GM21619 (cell line): ENCODE measurements around the gene CCDC92B.

Experiments used
- ATAC-seq: cut with Tn5 transposase; IDR thresholded peaks from one replicate; pipeline ENCODE4 v1.9.1; 2021; ENCODE audit not compliant: unreplicated experiment

Gene CCDC92B

GRCh38 chr17:2779545-2779944 lies 30.1 kb upstream of the CCDC92B start:
- no peak for ATAC-seq

GRCh38 chr17:2778489-2778888 lies 29.0 kb upstream of the CCDC92B start:
- ATAC-seq: no peak

- ATAC-seq: no peak
These were observed 27.9 kb upstream of the CCDC92B start for GRCh38 chr17:2777242-2777867.

DNA sequence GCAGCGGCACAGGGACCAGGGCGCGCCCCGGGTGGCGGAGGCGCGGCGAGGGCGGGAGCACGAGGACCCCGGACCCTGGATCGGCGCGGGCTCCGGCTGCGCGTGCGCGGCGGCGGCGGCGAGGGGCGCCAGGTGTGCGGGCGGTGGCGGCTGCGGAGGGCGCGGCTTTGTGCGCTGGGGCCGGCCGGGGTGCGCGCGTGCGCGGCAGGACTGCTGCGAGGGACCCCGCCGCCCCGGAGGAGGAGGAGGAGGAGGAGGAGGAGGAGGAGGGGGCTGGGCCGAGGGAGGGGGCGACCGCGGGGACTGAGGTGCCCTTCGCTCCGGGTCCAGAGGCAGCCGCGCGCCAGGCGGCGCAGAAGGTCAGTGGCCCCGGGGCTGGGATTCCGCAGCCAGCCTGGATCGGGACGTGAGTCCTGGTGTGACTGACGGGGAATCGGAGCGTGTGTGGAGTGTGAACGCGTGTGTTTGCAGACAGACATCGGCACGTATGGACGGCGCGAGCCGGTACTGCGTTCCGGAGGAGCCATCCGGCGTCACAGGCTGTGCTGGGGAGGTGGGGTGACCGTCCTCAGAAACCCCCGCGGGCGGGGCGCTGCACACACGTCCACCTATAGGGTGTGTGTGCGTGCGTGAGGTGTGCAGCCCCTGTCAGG lies 27.3 kb upstream of the CCDC92B start:
- ATAC-seq: no peak

DNA sequence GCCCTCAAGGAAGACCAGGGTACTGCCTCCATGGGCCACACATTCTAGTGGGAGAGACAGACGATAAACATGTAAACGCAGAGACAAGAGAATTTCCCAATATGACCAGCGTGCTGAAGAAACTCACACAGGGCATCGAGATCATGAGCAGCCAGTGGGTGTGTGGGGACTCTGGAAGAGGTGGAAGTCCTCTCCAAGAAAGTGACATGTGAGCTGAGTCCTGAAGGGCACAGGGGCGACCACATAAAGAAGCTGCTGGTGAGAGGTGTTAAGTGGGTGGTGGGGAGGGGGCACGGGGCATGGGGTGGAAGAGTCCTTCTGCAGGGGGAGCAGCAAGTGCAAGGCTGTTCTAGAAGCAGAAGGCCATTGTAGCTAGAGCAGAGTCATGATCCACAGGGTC lies 25.8 kb upstream of the CCDC92B start:
- no peak for ATAC-seq

GRCh38 chr17:2770129-2770528 lies 20.7 kb upstream of the CCDC92B start:
- ATAC-seq: no peak

GRCh38 chr17:2758870-2759269 lies 9.4 kb upstream of the CCDC92B start:
- ATAC-seq: no peak

GRCh38 chr17:2755891-2756724 lies 6.7 kb upstream of the CCDC92B start:
- no peak for ATAC-seq

DNA sequence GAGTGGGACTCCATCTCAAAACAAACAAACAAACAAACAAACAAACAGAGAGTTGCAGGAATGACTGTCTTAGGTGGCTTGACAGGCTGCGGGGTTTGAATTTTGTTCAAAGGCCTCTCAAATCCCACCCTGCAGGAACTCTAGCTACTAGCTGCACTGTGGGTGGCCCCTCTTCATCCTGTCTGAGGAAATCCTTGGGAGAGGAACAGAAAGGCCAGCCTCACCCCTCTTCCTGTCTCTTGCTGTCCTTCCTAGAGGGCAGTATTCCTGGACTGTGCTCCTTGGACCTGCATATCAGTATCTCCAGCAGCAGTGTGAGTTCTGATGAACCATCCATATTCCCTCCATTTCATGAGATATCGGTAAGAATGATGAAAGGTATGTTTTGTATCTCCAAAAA lies 2.0 kb upstream of the CCDC92B start:
- no peak for ATAC-seq

DNA sequence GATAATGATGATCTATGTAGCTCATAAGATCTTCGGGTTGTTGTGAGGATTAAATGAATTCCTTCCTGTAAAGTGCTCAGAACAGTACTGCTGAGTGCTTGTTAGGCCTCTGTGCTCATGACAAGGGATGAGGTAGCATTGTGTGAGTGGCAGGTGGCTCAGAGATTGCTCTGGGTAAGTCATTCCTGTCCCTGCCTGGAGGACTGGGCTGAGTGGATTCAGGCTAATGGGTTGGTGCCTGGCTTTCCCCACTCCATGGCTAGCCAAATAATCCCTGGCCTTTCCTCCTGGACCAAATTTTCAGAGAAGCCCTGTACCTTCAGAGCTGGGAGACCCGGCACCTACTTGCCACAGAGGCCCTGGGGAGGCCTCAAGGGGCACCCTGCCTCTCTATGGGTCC lies 1.3 kb upstream of the CCDC92B start:
- ATAC-seq: no peak

DNA sequence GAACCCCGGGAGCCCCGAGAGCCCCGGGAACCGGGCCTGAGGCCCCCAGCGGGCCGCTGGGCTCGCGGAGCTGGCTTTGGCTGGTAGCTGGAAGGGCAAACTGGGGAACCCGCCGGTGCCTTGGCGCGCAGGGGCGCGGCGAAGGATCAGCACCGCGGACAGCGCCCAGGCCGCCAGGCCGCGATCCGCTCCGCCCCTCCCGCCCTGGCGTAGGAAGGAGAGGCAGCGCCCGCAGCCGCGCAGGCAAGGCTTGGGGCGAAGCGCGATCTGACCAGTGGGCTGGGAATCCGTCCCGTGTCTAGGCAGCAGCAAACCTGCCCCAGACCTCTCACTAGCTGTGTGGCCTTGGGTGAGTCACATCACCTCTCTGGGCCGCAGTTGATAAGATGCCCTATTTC lies 331 bp upstream of the CCDC92B start:
- ATAC-seq: no peak

DNA sequence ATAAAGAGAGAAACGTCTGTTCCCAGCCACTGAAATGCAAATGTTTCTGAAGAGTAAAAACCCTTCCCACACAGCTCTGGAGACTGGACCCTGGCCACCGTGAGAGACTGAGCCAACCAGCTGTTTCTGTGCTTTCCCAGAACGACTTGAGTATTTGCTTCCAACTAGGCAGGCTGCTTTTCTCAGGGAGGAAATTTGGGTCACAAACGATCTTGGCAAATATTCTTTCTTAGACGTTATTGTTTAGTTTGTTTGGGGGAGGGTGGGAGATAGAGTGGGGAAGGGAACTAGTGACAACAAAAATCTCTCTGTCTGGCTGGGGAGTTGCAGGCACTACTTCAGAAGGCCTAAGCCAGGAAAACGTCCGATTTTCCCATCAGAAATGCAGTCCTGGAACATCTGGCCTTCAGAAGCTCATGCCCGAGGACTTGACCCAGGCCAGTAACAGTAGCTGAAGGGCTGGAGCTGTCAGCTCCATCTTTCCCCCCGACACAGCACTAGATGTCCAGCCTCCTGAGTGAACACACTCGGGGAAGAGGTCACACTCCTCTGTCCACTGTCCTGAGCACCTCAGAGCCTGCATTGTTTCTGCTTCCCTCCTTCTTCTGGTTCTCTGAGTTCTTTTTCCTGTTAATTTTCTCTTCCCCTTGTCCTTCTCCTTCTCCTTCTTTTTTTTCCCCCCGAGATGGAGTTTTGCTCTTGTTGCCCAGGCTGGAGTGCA lies 4.0 kb downstream of the CCDC92B start:
- ATAC-seq: no peak

GRCh38 chr17:2737693-2738092 lies 11.8 kb downstream of the CCDC92B start:
- no peak for ATAC-seq

DNA sequence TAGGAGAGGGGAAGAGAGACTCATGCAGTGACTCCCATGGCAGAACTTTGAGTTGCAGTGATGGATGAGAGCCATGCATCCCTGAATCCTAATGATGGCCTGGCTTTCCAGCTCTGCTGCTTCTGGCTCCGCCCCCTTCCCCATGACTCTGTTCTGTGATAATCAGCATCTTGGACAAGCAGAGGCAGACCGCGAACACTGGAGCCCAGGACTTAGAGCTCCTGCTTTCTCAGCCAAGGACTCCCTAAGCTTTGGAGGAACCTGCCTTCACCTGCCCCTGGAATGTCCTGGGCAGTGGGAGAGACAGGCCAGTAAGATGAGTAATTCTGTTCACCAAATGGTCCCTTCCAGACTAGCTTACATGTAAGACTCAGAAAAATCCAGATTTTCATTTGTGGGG lies 12.5 kb downstream of the CCDC92B start:
- no peak for ATAC-seq

DNA sequence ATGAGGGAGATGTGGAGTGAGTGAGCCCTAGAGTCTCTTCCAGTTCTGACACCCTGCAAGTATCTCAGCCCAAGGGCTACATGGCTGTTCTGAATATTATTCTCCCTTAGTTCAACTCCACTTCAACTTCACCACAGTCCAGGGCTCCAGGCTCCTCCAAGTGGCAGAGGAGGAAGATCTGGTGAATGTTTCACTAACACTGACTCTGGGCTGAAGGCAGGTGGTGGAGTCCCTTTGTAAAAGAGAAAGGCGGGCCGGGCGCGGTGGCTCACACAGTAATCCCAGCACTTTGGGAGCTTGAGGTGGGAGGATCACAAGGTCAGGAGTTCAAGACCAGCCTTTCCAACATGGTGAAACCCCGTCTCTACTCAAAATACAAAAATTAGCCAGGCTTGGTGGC lies 13.6 kb downstream of the CCDC92B start:
- no peak for ATAC-seq

DNA sequence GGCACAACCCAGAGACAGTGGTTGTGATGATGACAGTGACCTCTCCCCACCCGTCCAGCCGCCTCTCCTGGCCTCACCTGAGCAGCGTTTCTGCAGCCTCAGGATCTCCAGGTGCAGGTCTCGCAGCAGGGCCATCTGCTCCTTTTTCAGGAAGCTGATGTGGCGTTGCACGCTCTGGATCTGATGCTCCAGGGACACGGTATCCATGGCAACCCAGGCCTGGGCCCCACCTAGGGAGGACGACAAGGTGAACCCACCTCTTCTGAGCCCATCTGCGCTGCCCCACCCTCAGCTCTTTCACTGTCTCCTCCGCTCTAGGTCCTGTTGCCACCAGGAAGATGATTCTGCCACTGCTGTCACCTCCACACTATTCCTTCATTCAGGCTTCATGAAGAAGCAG lies 14.5 kb downstream of the CCDC92B start:
- ATAC-seq: no peak

GRCh38 chr17:2731807-2732206 lies 17.6 kb downstream of the CCDC92B start:
- no peak for ATAC-seq

DNA sequence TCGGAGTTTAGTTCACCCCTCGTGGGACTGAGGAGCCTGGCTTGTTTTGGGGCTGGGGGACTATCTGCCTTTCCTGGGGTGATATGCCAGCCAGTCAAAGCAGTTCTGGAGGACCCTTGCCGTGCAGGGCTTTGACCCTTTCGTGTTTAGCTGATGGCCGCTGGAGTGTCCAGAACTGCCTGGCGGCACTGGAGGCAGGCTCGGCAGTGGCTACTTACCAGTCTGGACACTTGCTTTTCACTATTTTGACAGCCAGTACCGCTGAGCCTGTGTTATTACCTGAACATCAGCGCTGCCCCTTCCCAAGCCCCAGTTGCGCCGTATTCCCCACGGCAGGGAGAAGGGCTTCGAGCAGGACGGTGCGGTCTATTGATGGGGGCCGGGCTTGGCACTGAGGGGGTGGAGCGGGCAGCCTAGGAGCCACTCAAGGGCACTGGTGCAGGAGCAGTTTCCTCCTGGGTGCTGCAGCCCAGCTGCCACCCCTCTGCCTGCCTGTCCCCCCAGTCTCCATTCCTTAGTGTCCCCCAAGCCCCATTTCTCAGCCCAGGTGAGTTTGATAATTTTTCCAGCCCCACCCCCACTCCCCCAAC lies 18.6 kb downstream of the CCDC92B start:
- ATAC-seq: no peak

DNA sequence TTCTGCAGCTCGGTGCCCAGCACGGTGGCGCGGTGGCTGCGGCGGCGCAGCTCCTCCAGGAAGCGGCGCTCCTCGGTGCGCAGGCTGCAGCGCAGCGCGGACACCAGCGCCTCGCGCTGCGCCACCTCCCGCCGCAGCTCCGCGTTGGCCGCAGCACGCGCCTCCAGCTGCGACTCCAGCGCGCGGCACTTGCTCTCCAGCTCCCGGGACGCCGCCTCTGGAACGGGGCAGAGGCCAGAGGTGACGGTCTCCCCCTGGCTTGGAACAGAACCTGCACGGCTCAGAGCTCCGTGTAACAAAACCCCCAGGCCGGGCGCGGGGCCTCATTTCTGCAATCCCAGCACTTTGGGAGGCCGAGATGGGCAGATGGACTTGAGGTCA lies 24.7 kb downstream of the CCDC92B start:
- no peak for ATAC-seq

DNA sequence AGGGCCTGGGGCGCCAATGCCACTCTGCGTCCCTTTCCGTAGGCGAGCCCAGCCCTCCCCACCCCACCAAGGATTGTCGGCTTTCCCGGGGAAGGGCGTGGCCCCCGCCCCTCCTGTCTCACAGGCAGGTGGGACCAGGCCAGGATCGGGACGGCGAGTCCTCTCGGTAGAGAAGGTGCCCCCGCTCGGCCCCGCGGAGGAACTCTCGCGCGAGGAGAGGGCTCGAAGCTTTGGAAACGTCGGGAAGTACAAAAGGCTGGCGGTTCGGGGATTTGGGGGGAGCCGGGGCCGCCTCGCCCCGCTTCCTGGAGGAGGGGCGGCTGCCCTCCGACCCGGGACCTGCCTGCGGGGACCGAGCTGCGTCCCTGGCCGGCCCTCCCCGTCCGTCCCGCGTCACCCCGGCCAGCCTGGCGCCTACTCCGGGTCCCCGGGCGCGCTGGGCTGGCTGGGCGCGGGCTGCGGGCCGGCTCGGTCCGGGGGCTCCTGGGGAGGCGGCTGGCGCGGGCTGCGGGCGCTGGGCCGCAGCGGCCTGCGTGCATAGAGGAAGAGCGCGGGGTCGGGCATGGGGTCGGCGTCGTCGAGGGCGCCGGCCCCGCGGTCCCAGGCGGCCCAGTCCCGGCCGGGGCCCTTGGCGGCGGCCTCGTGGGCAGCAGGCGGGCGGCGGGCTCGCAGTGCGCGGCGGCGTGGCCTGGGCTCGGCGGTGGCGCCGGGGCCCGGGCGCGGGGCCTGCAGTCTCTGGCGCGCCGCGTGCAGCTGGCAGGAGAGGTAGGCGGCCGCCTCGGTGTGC lies 25.3 kb downstream of the CCDC92B start:
- no peak for ATAC-seq
